ENCODE results near the gene PAPSS1. TPM values are rescaled to one million over a fixed set of nuclear protein-coding genes. Genes with fewer than 3 reads are reported as not detected.
"Not testable (repeated sequence)": the region's sequence is repeated elsewhere in the genome, so short reads cannot be mapped to it uniquely, and the experiment has no call there.

The PAPSS1 gene
- total RNA-seq, 4 donors from 2014 or later = 22.7 to 35.3 (median 29.6) TPM

- TF ChIP-seq POLR2A (IDR thresholded peaks at IDR 0.05) = no peak
- TF ChIP-seq CTCF (IDR thresholded peaks at IDR 0.05) = no peak
Observed at GRCh38 chr4:107665001-107665400, 55.0 kb downstream of the PAPSS1 start.

DNA sequence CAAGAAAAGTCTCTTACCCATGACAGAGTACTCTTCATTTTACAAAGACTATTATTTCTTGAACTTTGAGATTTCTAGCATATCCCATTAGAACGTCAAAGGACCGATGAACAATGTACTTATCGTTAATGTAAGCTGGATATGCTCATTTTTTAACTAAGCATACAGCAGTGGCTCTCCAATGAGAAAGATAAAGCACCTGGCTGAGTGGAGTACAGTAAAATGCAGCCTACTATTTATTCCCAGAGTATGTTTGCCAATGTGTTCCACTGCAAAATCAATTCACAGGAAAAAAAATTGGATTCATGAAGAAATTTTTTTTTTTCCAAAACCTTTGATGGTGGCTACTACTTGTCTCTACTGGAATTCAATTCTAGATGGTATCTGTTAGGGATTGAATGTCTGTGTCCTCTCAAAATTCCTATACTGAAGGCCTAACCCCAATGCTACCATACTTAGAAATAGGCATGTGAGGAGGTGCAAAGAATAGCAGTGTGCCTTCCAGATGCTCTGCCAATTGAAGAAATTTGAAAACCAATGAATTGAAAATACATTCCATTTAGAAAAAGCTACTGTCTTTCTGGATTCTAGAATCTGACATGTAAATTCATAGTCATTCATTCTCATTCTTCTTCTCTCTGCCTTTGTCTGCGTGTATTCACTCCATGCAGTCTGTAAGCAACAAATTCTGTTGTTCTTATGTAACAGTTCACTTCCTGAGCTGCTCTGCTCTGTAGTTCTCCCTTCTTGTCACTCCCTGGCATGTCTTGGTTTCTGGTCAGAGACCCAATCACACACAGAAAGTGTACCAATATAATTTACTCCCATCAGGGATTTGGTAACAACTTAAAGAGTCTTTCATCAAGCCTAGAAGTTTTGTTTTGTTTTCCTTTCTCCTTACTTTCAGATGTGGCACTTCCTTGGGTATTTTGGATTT, 61.4 kb downstream of the PAPSS1 start:
- Histone ChIP-seq H3K36me3 (no peaks in the 10 kb centered on the region), H3K4me1 (no peaks in the 10 kb centered on the region), H3K27ac (no peak overlapping the region), H3K9me3 (no peaks in the 10 kb centered on the region), H3K4me3 (replicated peaks in 1 of 3) (no peak overlapping the region), H3K27me3 (no peaks in the 10 kb centered on the region)
- intact Hi-C loops (cut with DNase I) = no loop called here
- no peak for DNase-seq
- TF ChIP-seq POLR2A (IDR thresholded peaks at IDR 0.05) = no peak
- TF ChIP-seq CTCF (IDR thresholded peaks at IDR 0.05) = no peak
- 94 to 95% methylated on average over 4 of the region's 4 CpGs for WGBS, 2 donors

More at GRCh38 chr4:107665001-107665400, 55.0 kb downstream of the PAPSS1 start:
- Histone ChIP-seq H3K4me1 (peaks cover 4 to 14% of the 10 kb centered on the region in 2 donors), H3K27ac (no peak overlapping the region), H3K36me3 (no peaks in the 10 kb centered on the region), H3K4me3 (replicated peaks in 1 of 3) (no peak overlapping the region), H3K27me3 (no peaks in the 10 kb centered on the region), H3K9me3 (no peaks in the 10 kb centered on the region)
- 83 to 89% methylated on average over 1 of the region's 1 CpG for WGBS, 2 donors
- DNase-seq = no peak
- intact Hi-C loops (cut with DNase I) = no loop called here

- no peak overlapping the region for H3K4me3 ChIP-seq (replicated peaks in 1 of 3)
- no peaks in the 10 kb centered on the region for H3K4me1 ChIP-seq
- H3K9me3 ChIP-seq = no peaks in the 10 kb centered on the region
- DNase-seq = no peak
- H3K36me3 ChIP-seq = no peaks in the 10 kb centered on the region
- no peak overlapping the region for H3K27ac ChIP-seq
- intact Hi-C loops (cut with DNase I) = no loop called here
- H3K27me3 ChIP-seq = no peaks in the 10 kb centered on the region
- TF ChIP-seq POLR2A (IDR thresholded peaks at IDR 0.05) (no peak), CTCF (IDR thresholded peaks at IDR 0.05) (no peak)
Observed at GRCh38 chr4:107655289-107655688, 64.7 kb downstream of the PAPSS1 start.

- intact Hi-C loops (cut with DNase I) = no loop called here
- no peaks in the 10 kb centered on the region for H3K27me3 ChIP-seq
- no peak overlapping the region for H3K27ac ChIP-seq
- DNase-seq = no peak
- H3K4me3 ChIP-seq (replicated peaks in 1 of 3) = no peak overlapping the region
- WGBS, 2 donors = 84 to 85% methylated on average over 10 of the region's 10 CpGs
- TF ChIP-seq POLR2A (IDR thresholded peaks at IDR 0.05) = no peak
- no peak for TF ChIP-seq CTCF (IDR thresholded peaks at IDR 0.05)
- H3K9me3 ChIP-seq = no peaks in the 10 kb centered on the region
- no peaks in the 10 kb centered on the region for H3K4me1 ChIP-seq
- H3K36me3 ChIP-seq = no peaks in the 10 kb centered on the region
Observed at GRCh38 chr4:107654694-107655093, 65.3 kb downstream of the PAPSS1 start.

- DNase-seq; H3K27ac ChIP-seq; H3K4me3 ChIP-seq (replicated peaks in 1 of 3); intact Hi-C loops (cut with DNase I); H3K36me3 ChIP-seq; H3K4me1 ChIP-seq; H3K27me3 ChIP-seq; H3K9me3 ChIP-seq: not testable (repeated sequence)
- 93 to 94% methylated on average over 3 of the region's 3 CpGs for WGBS, 2 donors
Observed at GRCh38 chr4:107651408-107651807, 68.6 kb downstream of the PAPSS1 start.

Measured in thyroid gland (tissue), 4 donors.